NB4 (cell line): Measurements from ENCODE around the gene CTDNEP1.

Experiments
- DNase-seq: peaks from one replicate; pipeline ENCODE4 v3.0.0; 2010; ENCODE audit warnings: low read depth
- H3K4me3 ChIP-seq: one replicate; pipeline ENCODE4 v1.5.1; 2011; ENCODE audit warnings: mild to moderate bottlenecking, low read depth, low read length, moderate library complexity
- MYC ChIP-seq: IDR thresholded peaks from 2 replicates; pipeline ENCODE4 v1.6.1; 2011; ENCODE audit warnings: low read depth, low read length
- POLR2A ChIP-seq: IDR thresholded peaks from 2 replicates; pipeline ENCODE4 v1.6.1; 2011; ENCODE audit warnings: mild to moderate bottlenecking; ENCODE audit not compliant: insufficient read length; ENCODE audit errors: extremely low read depth
- TF ChIP-seq, protein P1 (sequence below): IDR thresholded peaks from one replicate; pipeline ENCODE4 v1.5.1; 2012; ENCODE audit warnings: low read depth, low read length
- TF ChIP-seq, protein P2 (sequence below): IDR thresholded peaks from 2 replicates; pipeline ENCODE4 v1.6.1; 2011; ENCODE audit warnings: low read depth, low read length

The CTDNEP1 gene

DNA sequence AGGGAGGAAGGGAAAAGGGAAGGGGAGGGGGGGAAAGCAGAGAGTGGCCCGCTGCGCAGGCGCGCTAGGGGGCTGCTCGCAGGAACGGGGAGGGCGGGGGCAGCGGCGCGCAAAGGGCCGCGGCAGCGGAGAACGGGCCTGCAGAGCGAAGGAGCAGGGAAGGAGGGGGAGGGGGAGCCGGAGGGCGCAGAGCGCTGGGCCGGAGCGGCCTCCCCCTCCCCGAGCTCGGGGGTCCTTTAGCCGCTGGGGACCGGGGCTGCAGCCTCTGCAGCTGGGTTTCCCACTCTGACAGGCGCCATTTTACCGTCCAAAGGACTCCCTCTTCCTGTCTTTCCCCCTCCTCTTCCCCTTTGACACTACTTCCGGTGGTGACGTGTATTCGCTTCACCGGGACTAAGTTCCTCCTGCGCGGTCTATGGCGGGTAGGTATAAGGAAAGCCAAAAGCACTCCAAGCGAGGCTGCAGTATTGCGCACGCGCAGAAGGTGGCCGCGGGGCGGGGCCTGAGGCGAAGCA is at the start of gene CTDNEP1:
CTDNEP1 (minus strand) TSS at position 74 of the 515 bp plus-strand sequence. CDS start 438 bp downstream, outside the sequence.
- H3K4me3 ChIP-seq: peak within 1 kb of the TSS; percentile 93
- TF ChIP-seq, protein P1, sequence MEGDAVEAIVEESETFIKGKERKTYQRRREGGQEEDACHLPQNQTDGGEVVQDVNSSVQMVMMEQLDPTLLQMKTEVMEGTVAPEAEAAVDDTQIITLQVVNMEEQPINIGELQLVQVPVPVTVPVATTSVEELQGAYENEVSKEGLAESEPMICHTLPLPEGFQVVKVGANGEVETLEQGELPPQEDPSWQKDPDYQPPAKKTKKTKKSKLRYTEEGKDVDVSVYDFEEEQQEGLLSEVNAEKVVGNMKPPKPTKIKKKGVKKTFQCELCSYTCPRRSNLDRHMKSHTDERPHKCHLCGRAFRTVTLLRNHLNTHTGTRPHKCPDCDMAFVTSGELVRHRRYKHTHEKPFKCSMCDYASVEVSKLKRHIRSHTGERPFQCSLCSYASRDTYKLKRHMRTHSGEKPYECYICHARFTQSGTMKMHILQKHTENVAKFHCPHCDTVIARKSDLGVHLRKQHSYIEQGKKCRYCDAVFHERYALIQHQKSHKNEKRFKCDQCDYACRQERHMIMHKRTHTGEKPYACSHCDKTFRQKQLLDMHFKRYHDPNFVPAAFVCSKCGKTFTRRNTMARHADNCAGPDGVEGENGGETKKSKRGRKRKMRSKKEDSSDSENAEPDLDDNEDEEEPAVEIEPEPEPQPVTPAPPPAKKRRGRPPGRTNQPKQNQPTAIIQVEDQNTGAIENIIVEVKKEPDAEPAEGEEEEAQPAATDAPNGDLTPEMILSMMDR: no peak
- TF ChIP-seq POLR2A (no peak), MYC (peak; percentile 61; the same call in 1 of the 2 replicates)
- TF ChIP-seq, protein P2, sequence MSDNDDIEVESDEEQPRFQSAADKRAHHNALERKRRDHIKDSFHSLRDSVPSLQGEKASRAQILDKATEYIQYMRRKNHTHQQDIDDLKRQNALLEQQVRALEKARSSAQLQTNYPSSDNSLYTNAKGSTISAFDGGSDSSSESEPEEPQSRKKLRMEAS: peak; percentile 55
- peak; percentile 96 for DNase-seq

DNA sequence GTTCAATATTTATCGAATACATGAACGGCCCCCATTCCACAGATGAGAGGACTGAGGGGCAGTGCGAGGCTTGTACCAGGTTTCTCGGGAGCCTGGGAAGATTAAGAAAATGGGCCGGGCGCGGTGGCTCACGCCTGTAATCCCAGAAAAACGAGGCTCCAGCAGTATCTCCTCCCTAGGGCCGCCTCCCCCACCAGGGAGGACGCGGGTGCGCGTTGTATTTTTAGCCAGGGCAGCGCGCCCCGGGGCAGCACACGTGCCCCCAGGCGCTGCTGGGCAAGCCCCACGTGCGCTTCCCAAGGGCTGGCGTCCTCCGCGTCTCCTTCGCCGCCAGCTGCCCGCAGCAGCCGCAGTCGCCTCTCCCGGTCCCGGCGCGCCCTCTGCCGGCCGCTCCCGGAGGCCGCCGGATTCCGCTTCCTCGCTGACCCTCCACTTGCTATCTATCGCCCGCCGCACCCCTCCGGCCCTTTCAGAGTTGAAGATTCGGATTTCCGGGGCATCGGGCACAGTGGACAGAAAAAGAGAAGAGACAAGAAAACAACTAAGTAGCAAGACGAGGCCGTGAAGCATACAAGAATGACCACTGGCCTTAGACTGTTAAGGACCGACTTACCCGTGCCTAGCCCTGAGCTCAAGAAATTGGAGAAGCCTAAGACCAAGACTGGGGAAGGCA is 44.8 kb upstream of the CTDNEP1 start:
- H3K4me3 ChIP-seq: no peak overlapping the region
- DNase-seq: peak; percentile 85
- TF ChIP-seq, protein P2: peak; percentile 97
- TF ChIP-seq, protein P1: peak; percentile 60
- TF ChIP-seq POLR2A: no peak
- TF ChIP-seq MYC: peak; percentile 97

DNA sequence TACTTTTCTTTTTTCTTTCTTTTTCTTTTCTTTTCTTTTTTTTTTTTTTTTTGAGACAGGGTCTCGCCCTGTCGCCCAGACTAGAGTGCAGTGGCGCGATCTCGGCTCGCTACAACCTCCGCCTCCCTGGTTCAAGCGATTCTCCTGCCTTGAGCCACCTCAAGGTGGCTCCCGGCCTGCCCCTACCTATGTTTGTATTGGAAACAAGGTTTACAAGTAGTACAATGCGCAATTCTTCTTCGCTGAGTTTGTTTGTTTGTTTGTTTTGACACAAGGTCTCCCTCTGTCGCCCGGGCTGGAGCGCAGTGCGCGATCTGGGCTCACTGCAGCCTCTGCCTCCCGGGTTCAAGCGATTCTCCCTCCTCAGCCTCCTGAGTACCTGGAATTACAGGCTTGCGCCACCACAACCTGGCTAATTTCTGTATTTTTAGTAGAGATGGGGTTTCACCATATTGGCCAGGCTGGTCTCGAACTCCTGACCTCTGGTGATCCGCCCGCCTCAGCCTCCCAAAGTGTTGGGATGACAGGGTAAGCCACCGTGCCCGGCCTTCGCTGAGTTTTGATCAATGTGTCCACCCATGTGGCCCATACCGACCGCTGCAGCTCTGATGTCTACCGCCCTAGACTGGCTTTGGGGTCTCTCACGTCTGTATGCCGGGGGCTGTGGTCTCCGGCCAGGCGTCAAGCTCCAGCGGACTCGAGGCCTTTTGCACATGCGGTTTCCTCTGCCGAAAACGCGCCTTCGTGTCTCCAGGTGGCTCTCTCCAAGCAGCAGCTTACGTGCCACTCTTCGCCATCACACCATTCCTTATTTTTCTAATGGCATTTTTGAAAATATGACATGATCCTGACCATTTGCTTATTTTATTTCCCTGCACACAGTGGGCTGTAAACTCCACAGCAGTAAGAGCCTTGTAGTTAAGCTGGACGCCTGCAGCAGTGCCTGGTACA is 44.0 kb upstream of the CTDNEP1 start:
- no peak for DNase-seq
- H3K4me3 ChIP-seq: no peak overlapping the region
- TF ChIP-seq POLR2A: no peak
- TF ChIP-seq, protein P1: no peak
- TF ChIP-seq, protein P2: no peak
- TF ChIP-seq MYC: no peak

DNA sequence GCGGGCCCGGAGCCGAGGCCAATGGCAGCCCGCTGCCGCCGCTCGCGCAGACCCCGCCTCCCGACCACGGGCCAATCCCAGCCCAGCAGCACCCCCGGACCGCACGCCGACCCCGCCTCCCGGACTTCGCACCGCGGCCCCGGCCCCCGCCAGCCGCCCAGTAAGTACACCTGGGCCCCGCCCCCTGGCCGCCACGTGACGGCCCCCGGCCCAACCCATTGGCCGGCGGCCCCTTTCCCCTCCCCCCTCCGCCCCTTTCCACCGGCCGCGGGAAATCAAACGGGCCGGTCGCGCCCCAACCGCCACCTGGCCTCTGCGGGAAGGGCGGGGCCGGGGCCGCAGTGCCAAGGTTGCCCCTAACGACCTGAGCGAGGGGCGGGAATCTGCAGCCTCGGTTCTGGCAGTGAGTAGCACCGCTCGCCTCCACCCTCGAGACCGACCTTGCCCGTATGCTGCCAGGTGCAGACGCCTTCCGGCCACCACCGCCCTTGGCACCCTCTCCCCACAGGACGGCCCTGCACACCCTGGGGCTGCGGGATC is 43.1 kb upstream of the CTDNEP1 start, which contains the start of gene YBX2:
YBX2 (minus strand) TSS at position 26 of the 540 bp plus-strand sequence. CDS start 139 bp downstream, outside the sequence.
- no peak within 1 kb of the TSS for H3K4me3 ChIP-seq
- peak; percentile 59 for DNase-seq
- TF ChIP-seq POLR2A (no peak), MYC (no peak)
- TF ChIP-seq, protein P1: no peak
- TF ChIP-seq, protein P2: no peak

DNA sequence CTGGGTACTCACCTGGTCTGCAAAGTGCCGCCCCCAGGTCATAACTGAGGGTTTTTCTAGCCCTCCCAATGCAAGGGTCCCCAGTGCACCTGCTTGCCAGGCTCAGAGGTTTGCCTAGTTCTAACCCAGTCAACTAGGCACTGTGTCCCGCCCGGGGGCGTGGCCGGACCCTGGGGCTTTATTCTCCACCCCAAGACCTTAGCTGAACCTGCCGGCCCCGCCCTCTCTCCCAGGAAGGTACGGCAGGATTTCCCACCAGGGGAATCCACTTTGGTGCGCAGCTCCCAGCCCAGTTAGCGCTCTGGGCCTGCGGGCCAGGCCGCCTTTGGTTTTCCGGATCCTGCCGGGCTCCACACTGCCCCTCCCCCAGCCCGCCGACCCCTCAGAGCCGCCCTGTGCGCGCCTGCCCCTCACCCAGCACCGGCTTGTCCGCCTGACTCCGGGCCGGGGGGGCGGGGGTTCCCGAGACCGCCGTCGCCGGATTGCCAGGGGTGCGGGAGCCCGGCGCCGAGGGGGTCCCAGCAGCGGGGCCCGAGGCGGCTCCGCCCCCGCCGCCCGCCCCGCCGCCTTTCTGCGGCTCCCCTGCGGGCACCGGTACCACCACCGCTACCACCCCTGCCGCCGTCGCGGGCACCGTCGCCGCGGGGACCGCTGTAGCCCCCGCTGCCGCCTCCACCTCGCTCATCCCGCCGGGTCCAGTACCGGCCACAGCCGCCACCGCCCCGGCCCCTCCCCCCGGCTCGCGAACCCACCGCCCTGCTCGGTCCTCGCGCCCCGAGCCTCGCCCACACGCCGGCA is 42.5 kb upstream of the CTDNEP1 start:
- H3K4me3 ChIP-seq: no peak overlapping the region
- DNase-seq: peak; percentile 42
- TF ChIP-seq, protein P2: no peak
- TF ChIP-seq MYC: no peak
- no peak for TF ChIP-seq POLR2A
- TF ChIP-seq, protein P1: no peak
